GM18868 (cell line): ENCODE data around the gene PJVK.
A peak's percentile ranks its signal among the peaks of the same experiment; 100 is the strongest.
"Not testable (repeated sequence)": the region's sequence is repeated elsewhere in the genome, so short reads cannot be mapped to it uniquely, and the experiment has no call there.

Experiments used
- ATAC-seq: cut with Tn5 transposase; IDR thresholded peaks from one replicate; pipeline ENCODE4 v1.9.1; 2021; ENCODE audit warnings: mild to moderate bottlenecking, moderate library complexity; ENCODE audit not compliant: unreplicated experiment

PJVK gene

DNA sequence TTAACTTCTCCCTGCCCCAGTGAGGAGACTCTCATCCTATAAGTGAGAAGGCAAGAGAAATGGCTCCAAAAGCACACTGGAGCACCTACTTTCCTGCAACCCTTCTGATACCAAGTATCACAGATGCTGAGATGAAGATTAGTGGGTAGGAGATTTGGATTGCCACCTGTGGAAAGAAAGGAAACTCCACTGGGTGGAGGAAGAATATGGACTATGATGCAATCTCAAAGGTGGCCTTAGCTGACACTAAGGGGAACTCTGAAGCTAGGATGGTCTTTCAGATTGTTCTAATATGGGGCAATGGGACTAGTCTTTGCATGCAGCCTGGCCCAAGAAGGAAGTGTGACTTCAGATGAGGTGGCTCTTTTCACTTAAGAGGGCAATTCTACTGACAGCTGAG lies 21.8 kb upstream of the PJVK start:
- ATAC-seq, result no peak

DNA sequence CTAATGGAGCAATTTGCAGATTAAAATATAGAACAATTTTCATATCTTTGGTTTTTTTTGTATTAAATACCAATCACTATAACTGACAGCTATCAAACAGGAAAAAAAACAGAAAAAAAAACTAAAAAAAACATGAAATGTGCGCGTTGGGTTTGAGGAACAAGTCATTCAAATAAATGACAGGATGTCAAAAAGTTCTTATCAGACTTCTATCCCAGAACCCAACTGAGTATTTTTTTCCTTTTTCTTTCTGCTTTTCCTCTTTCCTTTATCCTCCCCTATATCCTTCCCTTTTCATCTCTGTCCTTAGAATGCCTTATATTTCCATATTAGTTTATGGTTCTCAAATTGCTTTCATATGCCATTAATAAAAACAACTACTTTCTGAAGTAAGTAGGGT lies 14.5 kb upstream of the PJVK start:
- no peak for ATAC-seq

DNA sequence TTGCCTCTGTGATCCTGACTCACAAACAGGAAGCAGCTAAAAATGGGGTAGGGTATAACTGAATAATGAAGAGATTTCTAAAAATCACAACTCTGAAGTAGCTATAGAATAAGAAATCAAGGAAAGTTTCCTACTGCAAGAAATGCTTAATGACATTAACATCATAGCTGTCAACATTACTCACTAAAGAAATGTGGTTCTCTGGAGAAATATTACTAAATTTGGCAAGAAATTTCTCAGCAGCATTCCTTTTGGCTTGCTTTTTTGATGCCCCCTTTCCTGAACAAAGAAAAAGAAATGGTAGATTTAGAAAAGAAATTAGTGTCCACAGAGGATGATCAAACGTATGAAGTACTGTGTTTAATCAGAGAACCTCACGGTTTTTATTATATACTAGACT lies 9.8 kb upstream of the PJVK start:
- no peak for ATAC-seq

DNA sequence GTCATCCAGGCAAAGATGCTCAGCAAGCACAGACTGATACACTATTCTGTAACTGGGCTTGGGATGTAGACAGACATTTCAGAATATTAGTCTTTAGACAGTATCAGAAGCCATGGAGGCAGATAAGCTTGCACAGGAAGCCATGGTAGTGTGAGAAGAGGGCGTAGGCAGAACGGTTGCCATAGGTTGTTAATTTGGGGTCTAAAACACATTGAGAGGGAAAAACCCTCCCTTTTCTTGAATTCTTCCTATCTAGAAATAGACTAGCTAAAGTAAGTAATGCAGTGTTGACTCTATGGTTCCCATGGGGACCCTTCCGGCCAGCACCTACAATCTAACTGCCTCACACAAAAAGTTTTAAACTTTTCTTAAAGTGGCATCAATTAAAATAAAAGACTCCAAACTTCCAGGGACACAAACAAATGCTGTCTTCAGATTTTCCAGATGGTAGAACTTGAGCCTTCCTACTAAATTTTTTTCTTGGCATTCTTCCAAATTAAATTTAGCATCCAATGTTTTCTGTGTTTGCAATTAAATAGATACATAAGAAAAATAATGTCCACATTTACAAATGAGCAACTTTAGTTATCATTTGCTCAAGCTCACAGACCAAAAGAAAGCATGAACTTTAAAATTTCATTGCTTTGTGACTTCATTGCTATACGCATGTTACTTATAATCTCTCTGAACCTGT lies 2.1 kb upstream of the PJVK start:
- peak; percentile 8 for ATAC-seq

DNA sequence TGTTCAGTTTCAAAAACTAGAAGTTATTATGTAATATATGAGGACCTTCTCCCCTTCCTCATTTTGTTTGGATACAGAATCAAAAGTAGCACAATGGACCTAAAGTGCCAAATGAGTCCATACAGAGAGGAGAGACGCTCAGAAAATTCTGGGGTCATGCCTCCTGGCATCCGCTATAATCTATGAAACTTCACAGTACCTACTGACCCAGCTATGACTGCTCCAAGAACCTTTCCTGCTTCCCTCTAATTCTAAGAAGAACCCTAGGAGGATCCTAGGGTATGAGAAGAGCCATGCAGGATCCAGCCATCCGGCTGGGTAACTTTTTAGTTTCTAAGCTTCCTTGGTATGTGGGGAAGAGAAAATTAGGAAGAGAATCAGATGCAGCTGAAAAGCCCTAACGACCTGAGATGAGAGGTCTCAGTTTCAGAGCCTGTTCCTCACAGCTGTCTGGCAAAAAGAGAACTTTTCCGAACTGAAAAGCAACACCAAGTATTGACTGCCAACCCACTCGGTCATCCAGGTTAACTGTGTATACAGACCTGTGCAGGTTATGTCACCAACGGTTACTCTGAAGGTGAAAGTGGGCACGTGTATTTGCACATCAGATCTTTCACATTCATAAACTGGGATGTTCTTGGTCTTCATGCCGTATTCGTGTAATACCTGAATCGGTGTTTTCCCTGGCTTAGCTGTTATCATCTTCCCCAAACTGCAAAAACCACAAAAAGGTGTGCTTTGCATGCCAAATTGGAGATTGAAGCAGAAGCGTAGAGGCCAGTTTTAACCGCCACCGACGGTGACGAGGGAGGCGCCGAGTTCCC lies 1.3 kb upstream of the PJVK start:
- ATAC-seq, result no peak

DNA sequence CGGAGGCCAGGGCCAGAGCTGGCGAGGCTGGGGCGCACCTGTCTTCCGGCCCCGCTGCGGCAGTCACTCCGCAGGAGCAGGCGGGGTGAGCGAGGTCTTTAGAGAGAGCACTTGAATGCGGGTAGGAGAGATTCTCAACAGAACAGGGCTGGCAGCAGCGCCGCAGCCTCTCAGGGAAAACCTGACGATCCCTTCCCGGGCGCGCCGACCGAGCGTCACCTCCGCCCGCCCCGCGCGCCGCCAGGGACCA lies 729 bp upstream of the PJVK start:
- ATAC-seq, result peak; percentile 39

DNA sequence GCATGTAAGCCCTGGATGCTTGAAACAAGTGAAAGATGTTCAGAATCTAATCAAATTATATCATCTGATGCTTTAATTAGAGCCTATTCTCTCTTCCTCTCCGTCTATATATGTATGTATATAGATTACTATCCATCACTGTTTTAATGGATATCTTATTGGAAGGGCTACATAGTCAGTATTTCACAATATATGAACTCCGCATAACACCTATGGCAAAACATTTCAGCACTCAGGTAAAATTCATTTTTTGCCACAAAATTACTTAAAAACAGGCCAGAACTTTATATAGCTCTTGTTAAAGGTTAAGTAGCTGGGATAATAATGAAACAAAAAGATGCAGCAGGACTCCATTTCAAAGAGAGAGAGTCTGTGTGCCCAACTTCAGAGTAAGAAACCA lies 1.2 kb downstream of the PJVK start:
- ATAC-seq, result no peak

DNA sequence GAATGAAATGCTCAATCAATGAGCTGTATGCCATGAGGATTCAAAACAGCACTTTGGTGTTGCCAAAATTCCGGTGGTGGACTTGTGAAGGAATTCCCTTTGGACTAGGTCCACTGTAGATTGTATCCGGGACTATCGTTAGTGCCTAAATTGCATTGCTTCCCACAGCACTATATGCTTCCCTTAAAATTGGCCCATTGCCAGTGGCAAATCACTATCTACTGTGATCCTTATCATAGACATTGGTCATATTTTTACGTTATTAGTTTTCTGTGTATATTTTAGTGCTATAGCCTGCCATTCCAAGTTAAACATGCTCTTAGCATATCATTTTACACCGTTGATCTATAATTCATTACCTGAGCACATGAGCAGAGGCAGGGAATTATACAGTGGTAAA lies 1.7 kb downstream of the PJVK start:
- ATAC-seq, result no peak

DNA sequence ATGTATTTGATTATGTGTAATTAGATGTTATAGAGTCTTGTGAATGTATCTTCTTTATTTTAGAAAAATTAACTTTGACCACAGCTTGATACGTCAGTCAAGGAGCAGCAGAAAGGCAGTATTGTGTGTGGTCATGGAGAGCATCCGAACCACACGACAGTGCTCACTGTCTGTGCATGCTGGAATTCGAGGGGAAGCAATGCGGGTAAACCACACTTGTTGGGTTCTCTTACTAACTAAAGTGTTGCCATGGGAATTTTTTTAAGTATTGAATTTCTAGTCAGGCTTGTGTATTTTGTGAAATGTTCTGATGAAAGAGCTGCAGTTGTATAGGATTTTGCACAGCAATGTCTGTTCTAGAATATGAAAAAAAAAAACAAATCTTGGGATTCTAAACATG lies 4.8 kb downstream of the PJVK start:
- ATAC-seq, result no peak

DNA sequence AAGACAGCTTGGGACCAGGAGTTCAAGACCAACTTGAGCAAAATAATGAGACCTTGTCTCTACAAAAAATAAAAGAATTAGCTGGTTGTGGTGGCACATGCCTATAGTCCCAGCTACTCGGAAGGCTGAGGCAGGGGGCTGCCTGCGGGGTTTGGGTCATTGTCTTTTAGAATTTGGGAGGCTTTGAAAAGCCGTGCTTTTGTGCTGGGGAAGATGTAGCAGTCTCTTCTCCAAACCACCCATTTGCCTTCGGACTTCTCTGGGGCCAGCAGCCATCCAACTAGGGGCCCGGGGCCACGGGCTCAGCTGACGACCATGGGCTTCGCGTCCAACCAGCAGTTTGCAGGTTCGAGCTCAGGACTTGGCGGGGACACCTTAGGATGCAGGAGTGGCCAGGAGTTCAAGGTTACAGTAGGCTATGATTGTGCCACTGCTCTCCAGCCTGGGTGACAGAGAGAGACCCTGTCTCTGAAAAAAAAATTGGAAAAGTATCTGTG lies 6.3 kb downstream of the PJVK start:
- ATAC-seq, result no peak

DNA sequence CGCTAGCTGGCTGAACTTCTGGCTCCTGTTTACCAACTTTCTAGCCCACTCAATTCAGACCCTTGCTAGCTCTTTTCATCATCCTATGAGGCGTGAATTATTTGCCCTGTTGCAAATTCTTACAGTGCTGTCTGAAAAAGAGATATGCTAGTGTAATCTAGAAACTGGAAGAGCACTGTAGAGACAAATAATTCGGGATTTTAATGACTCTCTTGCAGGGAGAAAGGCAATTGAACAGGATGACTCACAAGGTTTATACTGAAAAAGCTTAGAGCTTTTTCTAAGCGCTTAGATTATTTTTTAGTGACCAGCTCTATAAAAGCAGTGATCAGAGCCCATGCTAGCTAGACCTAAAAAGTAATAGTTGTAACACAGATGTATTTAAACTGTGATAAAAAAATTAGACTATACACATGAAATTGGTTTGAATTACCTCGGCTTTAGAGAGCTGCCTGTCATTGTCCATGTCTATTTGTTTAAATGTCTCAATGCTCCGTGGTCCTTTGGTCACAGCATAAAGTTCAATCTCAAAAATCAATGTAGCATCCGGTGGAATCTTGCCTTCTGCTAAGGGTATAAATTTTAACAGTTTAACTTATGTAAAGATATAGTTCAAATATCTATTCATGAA lies 18.2 kb downstream of the PJVK start:
- no peak for ATAC-seq

DNA sequence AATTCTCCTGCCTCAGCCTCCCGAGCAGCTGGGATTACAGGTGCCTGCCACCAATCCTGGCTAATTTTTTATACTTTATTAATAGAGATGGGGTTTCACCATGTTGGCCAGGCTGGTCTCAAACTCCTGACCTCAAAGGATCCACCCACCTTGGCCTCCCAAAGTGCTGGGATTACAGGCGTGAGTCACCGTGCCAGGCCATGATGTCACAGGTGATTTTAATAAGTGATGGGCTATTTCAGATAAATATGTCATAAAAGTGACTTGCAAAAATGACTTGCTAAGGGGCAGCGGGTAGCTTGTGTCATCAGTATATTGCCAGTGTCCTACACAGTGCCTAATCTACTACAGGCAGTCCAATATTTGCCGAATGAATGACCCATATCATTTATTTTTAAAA lies 20.1 kb downstream of the PJVK start:
- ATAC-seq, result not testable (repeated sequence)

DNA sequence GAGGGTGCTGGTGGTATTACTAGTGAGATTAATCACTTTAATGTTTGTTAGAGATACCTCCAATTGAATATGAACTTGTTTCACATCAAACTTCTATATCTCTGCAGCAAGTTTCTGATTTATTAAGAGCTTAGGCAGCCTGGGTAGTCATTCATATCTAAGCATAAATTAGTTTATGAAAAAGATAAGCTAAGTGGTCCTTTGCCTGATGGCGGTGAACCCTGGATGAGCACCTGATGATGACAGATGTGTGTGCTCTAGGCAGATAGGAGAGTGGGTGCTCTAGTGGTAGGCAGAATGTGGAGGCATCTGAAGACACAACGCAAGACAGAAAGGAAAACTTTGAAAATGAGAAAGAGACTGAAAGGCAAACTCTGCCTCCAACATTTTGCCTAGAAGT lies 22.2 kb downstream of the PJVK start:
- no peak for ATAC-seq

DNA sequence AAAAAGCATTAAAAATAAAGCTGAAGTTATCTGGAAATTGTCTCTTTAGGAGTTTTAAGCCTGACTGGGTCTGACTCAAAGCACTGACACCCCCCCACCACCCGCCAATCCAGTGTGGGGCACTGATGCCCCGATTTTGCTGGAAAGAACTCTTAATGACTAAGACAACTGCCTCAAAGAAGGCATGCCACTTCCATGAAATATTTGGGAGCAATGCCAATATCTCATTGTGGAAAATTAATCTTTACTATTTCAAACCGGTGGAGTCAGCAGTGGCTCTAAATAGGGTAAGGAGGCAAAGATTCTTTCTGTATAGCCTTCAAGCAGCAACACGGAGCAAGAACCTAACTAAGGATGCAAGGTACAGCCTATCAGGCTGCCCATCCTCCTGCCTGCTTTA lies 22.8 kb downstream of the PJVK start:
- ATAC-seq, result no peak

DNA sequence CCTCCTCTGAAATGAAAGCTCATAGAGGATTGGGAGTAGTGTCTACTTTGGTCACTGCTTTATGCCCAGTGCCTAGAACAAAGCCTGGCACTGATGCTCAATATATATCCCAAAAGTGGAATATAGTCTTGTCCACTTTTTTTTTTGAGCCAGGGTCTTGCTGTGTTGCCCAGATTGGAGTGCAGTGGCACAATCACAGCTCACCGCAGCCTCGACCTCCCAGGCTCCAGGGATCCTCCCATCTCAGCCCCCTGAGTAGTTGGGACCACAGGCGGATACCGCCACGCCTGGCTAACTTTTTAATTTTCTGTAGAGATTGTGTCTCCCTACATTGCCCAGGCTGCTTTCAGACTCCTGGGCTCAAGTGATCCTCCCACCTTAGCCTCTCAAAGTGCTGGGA lies 23.4 kb downstream of the PJVK start:
- no peak for ATAC-seq

DNA sequence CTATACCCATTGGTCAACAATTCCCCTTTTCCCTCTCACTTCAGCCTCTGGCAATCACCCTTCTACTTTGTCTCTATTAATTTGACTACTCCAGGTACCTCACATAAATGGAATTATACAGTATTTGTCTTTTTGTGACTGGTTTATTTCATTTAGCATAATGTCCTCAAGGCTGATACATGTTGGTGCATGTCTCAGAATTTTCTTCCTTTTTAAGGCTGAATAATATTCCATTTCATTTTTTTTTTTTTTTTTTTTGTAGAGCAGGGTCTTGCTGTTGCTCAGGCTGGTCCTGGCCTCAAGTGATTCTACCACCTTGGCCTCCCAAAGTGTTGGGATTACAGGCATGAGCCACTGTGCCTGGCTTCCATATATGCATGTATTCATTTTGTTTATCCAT lies 25.3 kb downstream of the PJVK start:
- no peak for ATAC-seq

DNA sequence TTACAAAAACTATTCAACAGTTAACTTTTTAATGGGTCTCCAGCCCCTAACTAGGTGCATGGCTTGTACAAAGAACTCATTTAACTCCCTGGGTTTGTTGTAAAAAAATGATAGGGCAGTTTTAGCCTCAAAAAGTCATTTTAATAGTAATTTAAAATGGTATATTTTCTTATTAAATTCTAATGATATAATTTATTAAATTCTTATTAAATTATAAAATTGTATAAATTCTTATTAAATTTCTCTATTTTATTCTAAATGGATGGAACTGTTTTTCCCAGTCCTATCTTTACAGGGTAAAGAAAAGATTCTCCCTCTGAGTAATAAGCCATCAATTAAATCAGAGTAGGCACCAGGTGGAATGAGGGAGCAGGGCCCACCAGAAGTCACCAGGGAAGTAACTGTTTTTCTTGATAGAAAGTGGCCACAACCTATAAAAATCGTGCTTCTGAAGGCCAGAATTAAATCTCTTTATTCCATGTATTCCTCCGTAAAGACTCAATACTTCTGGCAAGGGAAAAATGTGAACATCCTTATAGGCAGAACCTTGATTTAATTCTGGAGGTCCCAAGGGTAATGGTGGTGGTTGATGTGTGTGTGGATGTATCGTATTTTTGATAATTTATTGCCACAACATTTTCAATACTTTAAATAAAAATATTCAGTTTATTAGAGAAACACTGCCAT lies 26.4 kb downstream of the PJVK start:
- ATAC-seq, result no peak

DNA sequence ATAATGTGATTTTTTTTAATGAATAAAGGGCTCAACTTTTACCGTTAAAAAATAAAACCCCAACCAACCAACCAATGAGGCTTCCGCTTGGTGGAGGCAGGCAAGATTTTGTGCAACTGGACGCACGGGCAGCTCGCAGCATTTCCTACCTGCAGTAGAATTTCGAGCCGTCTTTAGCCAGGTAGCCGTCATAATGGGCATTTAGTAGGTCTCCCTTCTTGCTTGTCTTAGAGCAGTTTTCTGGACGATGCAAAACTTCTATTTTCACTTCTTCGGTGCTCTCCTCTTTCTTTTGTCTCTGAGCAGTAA lies 26.9 kb downstream of the PJVK start:
- ATAC-seq, result no peak

DNA sequence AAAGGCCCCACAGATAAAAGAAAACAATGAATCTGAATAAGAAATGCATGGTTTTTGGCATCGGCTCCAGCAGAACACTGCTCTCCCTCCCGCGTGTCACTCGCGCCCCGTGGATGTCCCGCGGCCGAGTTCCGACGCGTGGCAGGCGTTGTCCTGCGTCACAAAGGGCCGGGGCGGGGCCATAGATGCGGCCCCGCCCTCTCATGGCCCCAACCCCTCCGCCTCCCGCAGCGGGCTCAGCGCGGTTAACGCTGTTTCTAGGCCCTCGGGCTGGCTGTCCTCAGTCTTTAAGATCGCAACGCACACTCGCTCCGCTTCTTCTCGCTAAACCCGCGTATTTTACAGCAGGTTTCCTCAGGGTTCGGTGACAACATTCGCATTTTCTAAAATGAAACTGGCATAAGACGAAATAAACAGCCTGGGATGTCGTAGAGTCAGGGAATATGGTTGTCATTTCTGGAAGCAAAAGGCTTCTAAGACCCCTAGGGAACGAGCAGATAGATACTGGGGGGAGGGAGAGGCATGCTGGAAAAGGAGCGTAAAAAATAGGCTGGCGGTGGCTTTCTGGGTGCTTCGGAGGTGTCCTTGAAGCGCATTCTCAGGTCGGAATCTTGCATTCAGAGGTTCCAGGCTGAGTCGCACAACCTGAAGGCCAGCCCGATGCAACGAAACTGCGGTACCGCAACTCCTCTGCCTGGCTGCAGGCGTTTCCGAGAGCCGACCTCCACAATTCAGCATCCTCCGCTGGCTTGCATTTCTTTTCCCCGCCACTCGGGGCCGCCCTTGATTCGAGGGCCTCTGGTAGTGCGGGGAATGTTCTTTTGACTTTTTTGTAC lies 27.5 kb downstream of the PJVK start, which contains the start of gene FKBP7:
Gene FKBP7, minus strand, starts transcription at position 162 of the 836 bp plus-strand sequence. Its CDS starts 101 bp downstream, at position 61.
- ATAC-seq, result peak; percentile 43

DNA sequence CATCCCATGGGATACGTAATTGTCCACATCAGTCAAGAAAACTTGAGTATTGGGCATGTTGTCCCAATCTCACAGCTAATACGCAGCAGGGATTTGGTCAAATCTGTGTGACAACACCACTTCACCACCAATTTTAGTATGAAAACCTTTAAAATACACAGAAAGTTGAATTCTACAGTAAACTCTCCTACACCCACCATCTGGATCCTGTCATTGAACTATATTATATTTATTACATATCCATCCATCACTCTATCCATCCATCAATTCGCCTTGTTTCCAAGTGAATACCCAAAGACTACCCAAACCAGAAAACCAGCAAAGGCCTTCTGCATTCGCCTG lies 28.1 kb downstream of the PJVK start:
- no peak for ATAC-seq

DNA sequence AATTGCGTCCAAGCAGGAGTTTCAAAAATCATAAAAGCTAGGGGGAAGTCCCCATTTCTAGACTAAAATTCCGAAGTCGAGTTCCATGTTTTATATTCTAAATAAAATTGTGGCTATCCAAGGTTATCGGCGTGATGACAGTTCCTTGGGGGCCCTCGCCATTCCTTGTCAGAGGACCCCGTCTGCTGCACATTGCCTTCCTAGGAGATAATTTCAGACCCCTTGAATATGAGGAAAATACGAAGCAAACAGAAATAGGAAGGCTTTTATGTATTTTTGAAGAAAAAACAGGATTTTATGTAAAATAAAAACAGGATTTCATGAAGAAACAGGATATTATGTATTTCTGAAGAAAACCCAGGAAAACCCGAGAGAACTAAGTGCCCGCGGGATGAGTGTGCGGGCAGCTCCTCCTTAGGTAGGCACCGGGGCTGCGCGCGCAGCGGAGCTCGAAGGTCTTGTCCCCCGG lies 28.6 kb downstream of the PJVK start:
- ATAC-seq, result no peak
